Subcutaneous abdominal adipose tissue (tissue), 5 donors: ENCODE measurements around the gene NHS.

Experiments used
- H3K27ac ChIP-seq: one replicate; pipeline ENCODE4 v1.7.0; 2013; ENCODE audit warnings: low read depth, mild to moderate bottlenecking, inconsistent platforms, low read length, moderate library complexity
- H3K27me3 ChIP-seq, 5 donors: one replicate each; pipeline ENCODE4 v1.7.0; 2013; ENCODE audit warnings: low read length in 5 of 5, inconsistent platforms in 1 of 5; ENCODE audit not compliant: control insufficient read depth in 5 of 5, insufficient read depth in 4 of 5
- H3K36me3 ChIP-seq, 5 donors: one replicate each; pipeline ENCODE4 v1.7.0; 2013; ENCODE audit warnings: low read length in 5 of 5; ENCODE audit not compliant: control insufficient read depth in 5 of 5, insufficient read depth in 5 of 5
- H3K4me1 ChIP-seq, 5 donors: one replicate each; pipeline ENCODE4 v1.7.0; 2013; ENCODE audit warnings: low read length in 5 of 5, mild to moderate bottlenecking in 3 of 5, moderate library complexity in 1 of 5; ENCODE audit not compliant: control insufficient read depth in 5 of 5, insufficient read depth in 5 of 5
- H3K4me3 ChIP-seq, 5 donors: one replicate each; pipeline ENCODE4 v1.7.0; 2013; ENCODE audit warnings: low read length in 5 of 5, low read depth in 1 of 5
- H3K9ac ChIP-seq, 5 donors: one replicate each; pipeline ENCODE4 v1.7.0; 2013; ENCODE audit warnings: low read length in 5 of 5, mild to moderate bottlenecking in 4 of 5, moderate library complexity in 3 of 5
- H3K9me3 ChIP-seq, 5 donors: one replicate each; pipeline ENCODE4 v1.7.0; 2013; ENCODE audit warnings: low read length in 5 of 5; ENCODE audit not compliant: control insufficient read depth in 5 of 5
- donor health status: healthy.
- donor health status: healthy.
- donor health status: healthy.
- donor health status: healthy.
- donor health status: healthy.

Gene NHS

DNA sequence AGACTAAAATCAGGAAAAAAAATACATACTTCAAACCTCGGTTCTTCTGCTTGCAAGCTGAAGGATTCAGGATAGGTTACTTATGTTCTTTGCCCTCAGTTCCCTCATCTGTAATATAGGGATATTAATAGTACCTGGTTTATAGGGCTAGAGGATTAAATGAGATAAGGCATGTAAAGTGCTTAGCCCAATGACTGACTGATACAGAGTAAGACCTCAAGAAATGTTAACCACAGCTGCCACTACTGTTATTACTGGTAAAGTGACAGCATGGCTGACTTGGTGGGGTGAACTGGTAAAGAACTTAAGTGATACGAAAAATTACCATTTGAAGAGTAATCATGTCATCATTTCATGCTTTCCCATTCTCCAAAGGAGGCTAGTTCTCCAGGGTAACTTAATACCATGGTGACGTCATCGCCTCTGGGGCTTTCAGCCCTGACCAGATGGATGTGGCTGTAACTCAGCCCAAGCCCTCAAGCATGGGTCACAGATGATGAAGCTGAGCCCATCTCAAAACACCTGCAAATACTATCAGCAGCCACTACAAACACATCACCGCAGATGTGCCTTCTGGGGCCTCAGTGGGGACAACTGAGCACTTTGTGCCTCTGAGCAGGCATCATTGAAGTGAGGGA is 317.8 kb downstream of the NHS start:
- Histone ChIP-seq H3K36me3 (no peaks in the 10 kb centered on the region), H3K9me3 (no peaks in the 10 kb centered on the region), H3K4me3 (no peak overlapping the region)

GRCh38 chrX:17697191-17697590 is 322.2 kb downstream of the NHS start:
- Histone ChIP-seq H3K9me3 (no peaks in the 10 kb centered on the region), H3K27me3 (peaks cover 0 to 2% (median 0%) of the 10 kb centered on the region in 5 donors), H3K4me1 (no peaks in the 10 kb centered on the region), H3K9ac (no peak overlapping the region), H3K27ac (no peak overlapping the region), H3K36me3 (no peaks in the 10 kb centered on the region), H3K4me3 (no peak overlapping the region)

More for the DNA sequence above, 317.8 kb downstream of the NHS start:
- Histone ChIP-seq H3K27me3 (peaks cover 0 to 5% (median 3%) of the 10 kb centered on the region in 5 donors), H3K4me1 (no peaks in the 10 kb centered on the region), H3K9ac (no peak overlapping the region), H3K27ac (no peak overlapping the region)

DNA sequence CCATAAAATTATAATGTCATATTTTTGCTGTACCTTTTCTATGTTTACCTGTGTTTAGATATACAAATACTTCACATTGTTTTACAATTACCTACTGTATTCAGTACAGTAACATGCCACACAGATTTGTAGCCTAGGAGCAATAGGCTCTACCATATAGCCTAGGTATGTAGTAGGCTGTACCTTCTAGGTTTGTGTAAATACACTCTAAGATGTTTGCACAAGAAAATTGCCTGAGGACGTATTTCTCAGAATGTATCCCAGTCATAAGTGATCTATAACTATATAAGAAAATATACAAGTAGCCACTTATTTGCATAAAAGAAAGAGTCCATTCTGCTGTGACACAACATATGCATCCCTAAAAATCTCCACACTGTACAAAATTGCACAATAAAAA is 326.0 kb downstream of the NHS start:
- no peak overlapping the region for H3K9ac ChIP-seq
- peaks cover 0 to 4% (median 0%) of the 10 kb centered on the region in 5 donors for H3K27me3 ChIP-seq
- no peaks in the 10 kb centered on the region for H3K4me1 ChIP-seq
- no peaks in the 10 kb centered on the region for H3K36me3 ChIP-seq
- no peaks in the 10 kb centered on the region for H3K9me3 ChIP-seq
- H3K27ac ChIP-seq: no peak overlapping the region
- H3K4me3 ChIP-seq: no peak overlapping the region

- Histone ChIP-seq H3K36me3 (no peaks in the 10 kb centered on the region), H3K4me3 (no peak overlapping the region), H3K27ac (no peak overlapping the region), H3K4me1 (no peaks in the 10 kb centered on the region), H3K9ac (no peak overlapping the region), H3K9me3 (no peaks in the 10 kb centered on the region), H3K27me3 (peaks cover 0 to 4% (median 0%) of the 10 kb centered on the region in 5 donors)
These were observed 328.2 kb downstream of the NHS start for GRCh38 chrX:17703201-17703600.

GRCh38 chrX:17705211-17705610 is 330.2 kb downstream of the NHS start:
- Histone ChIP-seq H3K36me3 (no peaks in the 10 kb centered on the region), H3K27me3 (peaks cover 0 to 5% (median 0%) of the 10 kb centered on the region in 5 donors), H3K9me3 (no peaks in the 10 kb centered on the region), H3K4me1 (no peaks in the 10 kb centered on the region), H3K9ac (no peak overlapping the region), H3K27ac (no peak overlapping the region), H3K4me3 (no peak overlapping the region)

DNA sequence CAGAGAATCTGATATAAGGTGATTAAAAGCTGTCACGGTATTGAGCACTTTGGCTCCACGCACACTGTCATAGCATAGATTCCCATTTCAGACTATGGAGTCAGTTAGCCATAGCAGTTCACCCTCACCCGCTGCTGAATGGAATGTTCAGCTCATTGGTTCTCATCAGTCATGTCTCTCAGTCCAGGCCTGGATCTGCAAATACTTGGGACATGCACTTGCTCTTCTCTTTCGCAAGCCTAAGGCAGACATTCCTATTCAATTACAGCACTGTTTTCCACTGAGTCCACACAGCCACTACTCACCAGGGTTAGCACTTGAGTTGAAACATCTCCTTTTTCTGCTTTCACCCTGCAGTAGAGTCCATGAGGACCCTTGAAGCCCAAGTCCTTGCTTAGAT is 331.7 kb downstream of the NHS start:
- peaks cover 0 to 5% (median 2%) of the 10 kb centered on the region in 5 donors for H3K27me3 ChIP-seq
- peaks cover 0 to 6% (median 0%) of the 10 kb centered on the region in 5 donors for H3K4me1 ChIP-seq
- no peak overlapping the region for H3K27ac ChIP-seq
- H3K36me3 ChIP-seq: no peaks in the 10 kb centered on the region
- H3K9ac ChIP-seq: no peak overlapping the region
- H3K9me3 ChIP-seq: no peaks in the 10 kb centered on the region
- no peak overlapping the region for H3K4me3 ChIP-seq

GRCh38 chrX:17707731-17708130 is 332.7 kb downstream of the NHS start:
- H3K9me3 ChIP-seq: no peaks in the 10 kb centered on the region
- H3K27ac ChIP-seq: no peak overlapping the region
- H3K27me3 ChIP-seq: peaks cover 0 to 5% (median 4%) of the 10 kb centered on the region in 5 donors
- no peaks in the 10 kb centered on the region for H3K36me3 ChIP-seq
- no peak overlapping the region for H3K4me3 ChIP-seq
- peaks cover 0 to 6% (median 0%) of the 10 kb centered on the region in 5 donors for H3K4me1 ChIP-seq
- no peak overlapping the region for H3K9ac ChIP-seq

- peaks cover 0 to 6% (median 0%) of the 10 kb centered on the region in 5 donors for H3K4me1 ChIP-seq
- H3K4me3 ChIP-seq: no peak overlapping the region
- no peak overlapping the region for H3K9ac ChIP-seq
- H3K9me3 ChIP-seq: no peaks in the 10 kb centered on the region
- no peaks in the 10 kb centered on the region for H3K36me3 ChIP-seq
- H3K27me3 ChIP-seq: peaks cover 0 to 7% (median 0%) of the 10 kb centered on the region in 5 donors
- H3K27ac ChIP-seq: no peak overlapping the region
These were observed 335.9 kb downstream of the NHS start for GRCh38 chrX:17710871-17711301.

GRCh38 chrX:17713288-17713687 is 338.3 kb downstream of the NHS start:
- Histone ChIP-seq H3K4me1 (peaks cover 0 to 6% (median 0%) of the 10 kb centered on the region in 5 donors), H3K9ac (no peak overlapping the region), H3K27ac (no peak overlapping the region), H3K27me3 (peaks cover 0 to 7% (median 0%) of the 10 kb centered on the region in 5 donors), H3K36me3 (no peaks in the 10 kb centered on the region), H3K4me3 (no peak overlapping the region), H3K9me3 (no peaks in the 10 kb centered on the region)

GRCh38 chrX:17718649-17719165 is 343.7 kb downstream of the NHS start:
- H3K27me3 ChIP-seq: peaks cover 0 to 4% (median 0%) of the 10 kb centered on the region in 5 donors
- no peak overlapping the region for H3K27ac ChIP-seq
- no peak overlapping the region for H3K9ac ChIP-seq
- no peak overlapping the region for H3K4me3 ChIP-seq
- no peaks in the 10 kb centered on the region for H3K36me3 ChIP-seq
- no peaks in the 10 kb centered on the region for H3K4me1 ChIP-seq
- H3K9me3 ChIP-seq: no peaks in the 10 kb centered on the region
